NCI-H82 treated with DMSO at 0.1 percent for 48 hours (cell line): ENCODE results near the gene DUSP2.
A peak's percentile ranks its signal among the peaks of the same experiment; 100 is the strongest.
"Not testable (repeated sequence)": the region's sequence is repeated elsewhere in the genome, so short reads cannot be mapped to it uniquely, and the experiment has no call there.

Experiments
- DNase-seq: peaks from one replicate; lab custom pipeline; 2025; ENCODE audit not compliant: unreplicated experiment; lab: John Stamatoyannopoulos, UW

DUSP2 gene

GRCh38 chr2:96163415-96163767, 18.2 kb upstream of the DUSP2 start:
- no peak for DNase-seq

- no peak for DNase-seq
These were observed 16.7 kb upstream of the DUSP2 start for GRCh38 chr2:96161898-96162297.

- not testable (repeated sequence) for DNase-seq
These were observed 15.1 kb upstream of the DUSP2 start for GRCh38 chr2:96160366-96160765.

- DNase-seq = no peak
These were observed 14.0 kb upstream of the DUSP2 start for GRCh38 chr2:96159084-96159830.

- no peak for DNase-seq
These were observed 13.3 kb upstream of the DUSP2 start for GRCh38 chr2:96158554-96158940.

GRCh38 chr2:96157649-96158553, 12.7 kb upstream of the DUSP2 start:
- DNase-seq = no peak

DNA sequence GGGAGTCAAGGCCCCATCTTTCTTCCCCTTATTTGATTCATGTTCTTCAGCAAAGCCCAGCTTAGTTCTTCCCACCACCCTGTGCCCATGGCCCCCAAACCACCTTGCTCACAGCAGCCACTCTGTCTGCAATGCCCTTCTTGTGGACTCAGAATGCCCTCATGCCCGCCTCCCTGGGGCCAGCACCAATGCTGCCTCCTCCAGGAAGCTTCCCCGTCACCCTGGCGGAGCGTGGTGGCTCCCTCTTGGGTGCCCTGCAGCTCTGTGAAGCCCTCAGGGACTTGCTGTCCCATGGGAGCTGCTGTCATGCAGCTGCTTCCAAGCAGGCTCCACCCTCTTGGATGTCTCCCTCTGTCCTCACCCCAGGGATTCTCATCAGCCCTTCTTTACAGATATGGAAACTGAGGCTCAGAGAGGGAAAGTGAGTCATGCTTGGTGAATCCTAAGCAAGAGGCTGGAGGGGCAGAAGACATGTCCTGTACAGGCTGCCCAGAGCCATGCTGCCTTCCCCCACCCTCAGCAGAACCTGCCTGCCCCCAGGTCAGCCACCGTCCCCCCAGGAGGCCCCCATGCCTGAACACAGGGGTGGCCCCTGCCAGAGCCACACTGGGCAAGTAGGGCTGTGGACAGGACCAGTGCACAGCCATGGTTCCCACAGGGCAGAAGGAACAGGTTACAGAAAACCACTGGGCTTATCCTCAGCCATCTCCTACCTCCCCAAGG, 11.8 kb upstream of the DUSP2 start:
- no peak for DNase-seq

GRCh38 chr2:96156011-96156820, 11.0 kb upstream of the DUSP2 start:
- DNase-seq = no peak

- DNase-seq = no peak
These were observed 9.5 kb upstream of the DUSP2 start for GRCh38 chr2:96154506-96155380.

DNA sequence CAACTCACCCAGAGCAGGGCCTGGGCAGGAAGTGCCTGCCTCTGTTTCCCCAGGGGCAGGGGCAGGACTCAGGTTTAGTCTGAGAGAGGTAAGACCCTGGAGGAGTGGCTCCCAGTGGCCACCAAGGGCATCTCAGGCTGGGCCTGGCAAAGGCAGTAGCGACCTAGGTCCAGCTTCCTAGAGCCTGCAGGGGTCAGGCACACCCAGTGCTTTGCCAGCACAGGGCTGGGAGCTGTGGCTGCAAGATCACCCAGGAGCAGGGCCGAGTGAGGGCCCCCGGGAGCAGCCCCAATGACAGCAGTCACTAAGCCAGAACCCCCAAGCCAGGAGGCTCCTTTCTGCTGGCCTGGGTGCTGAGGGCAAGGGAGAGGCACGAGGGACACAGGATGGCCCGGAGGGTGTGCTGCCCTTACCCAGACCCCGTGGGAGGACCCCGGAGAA, 8.8 kb upstream of the DUSP2 start:
- no peak for DNase-seq

- no peak for DNase-seq
These were observed 8.1 kb upstream of the DUSP2 start for GRCh38 chr2:96153291-96153713.

DNA sequence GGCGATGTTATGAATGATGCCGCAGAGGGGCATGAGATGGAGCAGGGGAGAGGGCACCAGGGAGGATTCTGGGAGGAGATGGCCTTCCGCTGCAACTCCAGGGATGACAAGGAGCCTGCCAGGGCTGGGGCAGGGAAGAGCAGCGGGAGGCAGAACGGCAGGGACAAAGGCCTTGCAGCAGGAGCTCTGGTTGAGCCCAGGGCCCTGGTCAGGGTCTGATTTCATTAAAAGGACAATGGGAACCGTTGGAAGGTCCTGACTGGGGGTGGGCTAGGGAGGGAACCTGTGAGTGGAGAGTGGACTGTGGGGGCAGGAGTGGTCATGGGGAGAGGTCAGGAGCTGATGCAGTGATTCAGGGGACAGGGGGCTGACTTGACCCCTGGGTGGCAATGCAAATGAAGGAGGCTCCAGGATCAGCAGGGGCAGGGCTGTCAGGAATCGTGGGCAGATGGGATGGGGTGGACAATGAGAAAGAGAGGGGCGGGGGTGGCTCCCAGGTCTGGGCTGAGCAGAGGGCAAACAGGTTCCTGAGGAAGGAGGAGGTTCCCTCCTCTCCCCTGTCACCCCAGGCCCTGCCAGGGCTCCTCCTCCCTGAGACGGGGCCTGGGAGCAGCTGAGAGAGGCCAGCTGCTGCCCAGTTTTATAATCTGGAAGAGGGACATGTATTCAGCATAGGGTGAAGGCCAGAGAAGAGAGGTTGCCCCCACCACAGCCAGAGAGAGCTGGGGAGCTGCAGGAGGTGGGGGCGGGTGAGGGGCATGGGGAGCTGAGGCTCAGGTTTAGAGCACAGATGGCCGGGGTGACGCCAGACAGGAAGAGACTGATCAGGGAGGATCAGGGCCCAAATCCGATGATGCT, 7.3 kb upstream of the DUSP2 start:
- peak; percentile 83 for DNase-seq

DNA sequence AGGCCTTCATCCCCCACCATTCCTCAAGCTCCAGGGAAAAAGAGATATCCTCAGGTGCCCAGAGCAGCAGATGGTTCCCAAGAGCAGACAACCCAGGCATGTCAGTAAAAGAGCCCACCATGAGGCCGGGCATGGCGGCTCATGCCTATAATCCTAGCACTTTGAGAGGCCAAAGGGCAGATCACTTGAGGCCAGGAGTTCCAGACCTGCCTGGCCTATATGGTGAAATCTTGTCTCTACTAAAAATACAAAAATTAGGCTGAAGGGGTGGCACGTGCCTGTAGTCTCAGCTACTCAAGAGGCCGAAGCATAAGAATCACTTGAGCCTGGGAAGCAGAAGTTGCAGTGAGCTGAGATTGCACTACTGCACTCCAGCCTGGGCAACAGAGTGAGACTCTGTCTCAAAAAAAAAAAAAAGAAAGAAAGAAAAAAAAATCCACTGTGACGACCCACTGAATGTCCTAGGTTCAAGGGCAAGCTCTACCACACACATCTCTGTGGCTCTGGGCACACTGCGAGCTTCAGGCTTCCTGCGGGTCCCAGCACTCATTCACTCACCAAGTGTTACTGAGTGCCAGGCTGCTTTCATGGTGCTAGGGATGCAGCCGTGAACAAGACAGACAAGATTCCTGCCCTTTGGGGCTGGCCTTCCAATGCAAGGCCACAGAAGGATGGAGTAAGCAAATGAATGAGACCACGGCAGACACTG, 6.5 kb upstream of the DUSP2 start:
- DNase-seq = no peak

DNA sequence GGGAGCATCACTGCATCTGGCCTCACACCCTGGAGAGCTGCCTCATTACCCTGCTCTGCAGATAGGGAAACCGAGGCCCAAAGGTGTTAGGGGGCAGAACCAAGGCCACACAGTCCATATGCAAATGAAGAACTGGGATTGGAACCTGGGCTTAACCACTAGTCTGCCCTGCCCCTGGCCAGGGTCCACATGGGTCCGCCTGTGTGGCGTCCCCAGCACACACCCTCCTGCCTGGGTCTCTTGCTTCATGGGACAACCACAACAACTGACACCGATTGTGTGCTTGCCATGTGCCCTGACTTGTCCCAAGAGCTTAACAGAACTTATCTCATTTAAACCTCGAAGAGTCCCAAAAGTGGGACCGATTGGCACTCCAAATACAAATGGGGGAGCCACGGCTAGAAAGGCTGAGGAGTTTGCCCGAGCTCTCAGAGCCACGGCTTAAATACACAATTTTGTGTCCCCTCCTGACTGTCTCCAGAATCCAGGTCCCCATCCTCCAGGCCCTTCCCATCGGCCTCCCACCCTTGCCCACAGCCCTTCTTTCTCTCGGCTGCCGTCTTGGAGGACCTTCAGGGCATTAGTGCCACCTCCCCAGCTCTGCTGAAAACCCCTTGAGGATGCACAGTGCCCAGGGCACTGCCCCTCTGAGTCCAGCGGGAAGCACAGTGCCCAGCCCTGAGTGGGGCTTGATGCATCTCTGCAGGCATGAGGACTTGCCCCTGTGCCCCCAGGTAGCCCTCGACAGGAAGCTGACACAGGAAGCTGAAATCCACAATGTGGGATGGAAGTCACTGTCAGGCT, 5.8 kb upstream of the DUSP2 start:
- DNase-seq = no peak

- no peak for DNase-seq
These were observed 4.9 kb upstream of the DUSP2 start for GRCh38 chr2:96150007-96150640.

- DNase-seq = no peak
These were observed 3.4 kb upstream of the DUSP2 start for GRCh38 chr2:96148410-96149217.
